Measurements from ENCODE around the gene ANO9.
"Not testable (repeated sequence)": the region's sequence is repeated elsewhere in the genome, so short reads cannot be mapped to it uniquely, and the experiment has no call there.

The ANO9 gene

DNA sequence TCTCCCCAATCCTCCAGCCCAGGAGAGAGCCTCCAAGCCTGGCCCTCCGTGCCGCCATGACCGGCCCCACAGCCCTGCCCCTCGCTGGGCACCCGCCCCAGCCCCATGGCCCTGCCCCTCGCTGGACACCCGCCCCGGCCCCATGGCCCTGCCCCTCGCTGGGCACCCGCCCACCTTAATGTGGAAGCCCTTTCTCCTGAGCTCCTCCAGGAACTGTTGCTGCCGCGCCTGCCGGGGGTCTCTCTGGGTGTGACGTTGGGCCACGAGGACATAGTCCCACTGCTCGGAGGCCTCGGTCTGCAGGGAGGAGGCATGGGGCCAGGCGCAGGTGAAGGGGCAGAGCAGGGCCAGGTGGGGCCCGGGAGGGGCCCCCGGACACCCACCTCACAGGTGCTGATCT is 8.2 kb downstream of the ANO9 start:
- no peak for DNase-seq (ENCODE audit: low read depth)

DNA sequence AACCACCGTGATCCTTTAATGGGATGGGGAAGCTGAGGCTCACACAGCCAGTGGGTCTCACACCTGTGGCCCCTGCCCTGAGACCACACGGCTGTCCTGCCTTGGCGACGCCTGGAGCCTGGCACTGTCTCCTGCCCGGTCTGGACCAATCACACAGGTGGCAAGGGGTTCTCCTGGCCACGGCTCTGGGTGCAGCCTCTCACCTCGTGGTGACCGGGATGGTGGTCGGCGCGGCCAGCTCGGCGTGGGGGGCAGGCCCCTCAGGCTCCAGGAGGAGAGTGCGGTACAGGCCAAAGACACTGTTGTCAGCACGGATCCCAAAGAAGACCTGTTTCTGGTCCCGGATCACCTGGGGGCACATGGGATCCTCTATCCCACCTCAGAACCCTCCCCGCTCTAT is 8.7 kb downstream of the ANO9 start:
- no peak for DNase-seq (ENCODE audit: low read depth)

DNA sequence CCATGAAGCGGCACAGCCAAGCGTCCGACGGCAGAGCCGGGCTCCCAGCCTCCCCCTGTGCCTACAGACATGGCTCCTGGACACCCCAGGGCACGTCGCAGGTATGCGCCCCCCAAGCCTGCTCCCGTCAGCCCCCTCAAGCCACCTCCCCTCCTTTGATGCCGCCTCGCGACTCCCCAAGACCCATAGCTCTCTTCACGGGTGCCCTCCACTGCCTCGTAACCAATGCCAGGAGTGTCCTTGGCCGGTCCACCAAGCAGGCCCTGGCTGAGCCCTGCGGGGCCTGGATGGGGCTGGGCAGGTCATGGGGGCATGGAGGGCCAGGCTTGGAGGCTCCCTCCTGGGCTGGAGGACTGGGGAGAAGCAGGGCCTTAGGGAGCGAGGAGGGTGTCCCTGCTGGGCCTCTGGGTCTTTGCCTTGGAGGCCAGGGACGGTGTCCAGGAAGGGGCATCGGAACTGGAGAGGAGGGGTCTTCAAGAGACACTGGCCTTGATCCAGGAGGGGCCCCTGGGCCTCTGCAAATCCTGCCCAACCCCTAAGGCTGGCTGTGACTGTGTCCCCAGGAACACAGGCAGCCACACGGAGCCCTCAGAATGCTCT is 9.2 kb downstream of the ANO9 start:
- DNase-seq (ENCODE audit: low read depth), result no peak

DNA sequence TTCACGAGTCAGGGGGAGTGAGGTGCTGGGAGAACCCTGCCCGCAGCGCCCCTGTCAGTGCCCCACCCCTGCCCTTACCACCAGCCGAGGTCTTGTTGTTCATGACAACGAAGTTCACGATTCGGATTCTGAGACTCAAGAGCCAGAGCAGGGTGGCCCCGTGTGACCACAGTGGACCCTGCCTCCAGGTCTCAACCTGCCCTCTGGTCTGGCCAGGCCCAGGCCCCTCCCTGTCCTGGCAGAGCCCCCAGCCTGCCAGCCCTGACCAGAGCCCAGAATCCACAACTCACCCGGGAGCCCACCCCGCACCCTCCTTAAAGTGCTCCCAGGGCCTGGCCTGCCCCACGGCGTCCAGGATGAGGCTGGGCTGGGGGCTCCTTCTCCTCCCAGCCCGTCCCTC is 9.9 kb downstream of the ANO9 start:
- no peak for DNase-seq (ENCODE audit: low read depth)

DNA sequence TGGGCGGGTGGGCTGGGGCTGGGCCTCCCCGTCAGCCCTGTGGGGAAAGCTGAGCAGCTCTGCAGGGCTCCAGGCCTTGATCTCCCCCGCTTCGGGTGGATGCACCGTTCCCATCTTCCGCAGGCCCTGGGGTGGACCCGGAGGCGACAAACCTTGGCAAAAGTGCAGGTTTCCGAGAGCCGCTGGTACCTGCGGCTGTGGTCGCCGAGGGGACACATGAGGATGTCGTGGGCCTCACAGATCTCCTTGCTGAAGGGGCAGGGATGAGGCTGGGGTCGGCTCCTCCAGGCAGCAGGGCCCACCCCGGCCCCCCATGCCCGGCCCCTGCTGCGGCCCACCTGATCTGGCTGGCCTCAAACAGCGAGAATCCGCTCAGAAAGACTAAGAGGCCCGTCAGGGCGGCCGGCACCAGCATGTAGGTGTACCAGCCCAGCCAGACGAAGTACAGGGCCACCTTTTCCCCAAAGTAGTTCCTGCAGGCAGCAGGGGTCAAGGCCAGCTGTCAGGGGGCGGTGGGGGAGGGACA is 11.8 kb downstream of the ANO9 start:
- no peak for DNase-seq (ENCODE audit: low read depth)

DNA sequence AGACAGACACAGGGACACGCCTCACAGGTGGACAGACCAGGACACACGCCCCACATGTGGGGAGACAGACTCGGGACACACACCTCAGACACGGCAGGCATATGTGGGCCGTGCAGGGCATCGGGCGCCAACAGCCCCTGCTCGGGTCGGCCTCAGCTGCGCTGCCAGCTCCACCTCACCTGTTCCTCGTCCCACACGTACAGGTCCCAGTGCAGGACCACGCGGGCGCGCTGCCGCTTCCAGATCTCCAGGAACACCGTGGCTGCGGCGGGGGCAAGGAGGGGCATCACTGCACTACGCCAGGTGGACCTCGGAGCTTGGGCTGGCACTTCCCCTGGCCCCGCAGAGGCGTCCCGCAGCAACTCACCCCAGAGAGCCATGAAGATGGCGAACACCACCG is 12.4 kb downstream of the ANO9 start:
- no peak for DNase-seq (ENCODE audit: low read depth)

DNA sequence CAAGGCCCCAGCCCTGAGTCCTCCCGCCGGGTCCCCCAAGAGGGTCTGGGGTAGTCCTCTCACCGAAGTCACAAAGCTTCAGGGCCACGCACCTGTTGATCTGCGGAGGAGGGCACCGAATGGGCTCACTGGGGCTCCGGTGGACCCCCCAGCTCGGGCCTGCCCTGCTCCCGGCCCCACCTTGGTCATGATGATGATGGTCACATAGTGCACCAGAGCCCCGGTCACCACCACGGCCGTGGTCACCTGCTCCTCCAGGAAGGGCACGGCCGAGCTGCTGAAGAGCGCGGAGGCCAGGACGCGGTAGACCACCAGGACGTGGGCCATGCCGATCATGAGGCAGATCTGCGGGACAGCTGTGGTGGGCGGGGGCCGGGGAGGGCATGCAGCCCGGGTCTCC is 13.5 kb downstream of the ANO9 start:
- no peak for DNase-seq (ENCODE audit: low read depth)

DNA sequence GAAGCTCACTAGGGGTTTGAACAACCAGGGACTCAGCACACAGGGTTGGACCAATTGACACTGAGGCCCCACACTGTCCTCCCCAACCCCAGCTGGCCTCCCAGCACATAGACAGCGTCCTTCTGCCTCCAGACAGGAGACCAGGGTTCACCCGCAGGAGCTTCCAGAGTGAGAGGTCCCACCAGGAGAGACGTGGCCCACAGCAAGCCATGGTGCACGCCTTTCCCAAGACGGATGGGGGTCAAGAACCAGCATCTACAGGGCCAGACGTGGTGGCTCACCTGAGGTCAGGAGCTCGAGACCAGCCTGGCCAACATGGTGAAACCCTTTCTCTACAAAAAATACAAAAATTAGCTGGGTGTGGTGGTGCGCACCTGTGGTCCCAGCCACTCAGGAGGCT is 15.0 kb downstream of the ANO9 start:
- DNase-seq (ENCODE audit: low read depth), result no peak

DNA sequence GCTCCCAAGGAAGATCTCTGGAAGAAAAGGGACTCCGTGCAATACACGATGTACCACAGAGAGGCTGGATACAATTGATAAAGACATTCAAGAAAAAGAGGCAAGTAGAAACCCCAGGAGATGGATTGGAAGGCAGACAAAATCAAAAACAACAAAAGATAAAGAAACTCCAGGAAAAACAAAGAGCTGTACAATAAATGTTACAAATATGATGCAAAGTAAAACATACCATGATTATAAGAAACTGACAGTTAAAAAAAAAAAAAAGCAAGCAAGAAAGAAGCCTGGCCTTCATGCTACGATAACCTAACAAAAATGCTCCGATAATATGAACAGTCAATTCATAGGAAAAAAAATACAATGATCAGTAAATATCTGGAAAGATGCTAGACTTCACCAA is 16.5 kb downstream of the ANO9 start:
- no peak for DNase-seq (ENCODE audit: low read depth)

DNA sequence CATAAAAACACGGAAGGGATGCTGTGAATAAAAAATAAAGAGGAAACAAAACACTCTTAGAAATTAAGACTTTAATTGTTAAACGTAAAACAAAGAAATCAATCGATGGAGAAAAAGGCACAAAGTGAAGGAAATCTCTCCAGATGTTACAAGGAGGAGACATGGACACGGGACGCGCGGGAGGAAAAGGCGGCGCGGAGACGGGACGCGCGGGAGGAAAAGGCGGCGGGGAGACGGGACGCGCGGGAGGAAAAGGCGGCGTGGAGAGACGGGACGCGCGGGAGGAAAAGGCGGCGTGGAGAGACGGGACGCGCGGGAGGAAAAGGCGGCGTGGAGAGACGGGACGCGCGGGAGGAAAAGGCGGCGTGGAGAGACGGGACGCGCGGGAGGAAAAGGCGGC is 17.0 kb downstream of the ANO9 start:
- not testable (repeated sequence) for DNase-seq (ENCODE audit: low read depth)

DNA sequence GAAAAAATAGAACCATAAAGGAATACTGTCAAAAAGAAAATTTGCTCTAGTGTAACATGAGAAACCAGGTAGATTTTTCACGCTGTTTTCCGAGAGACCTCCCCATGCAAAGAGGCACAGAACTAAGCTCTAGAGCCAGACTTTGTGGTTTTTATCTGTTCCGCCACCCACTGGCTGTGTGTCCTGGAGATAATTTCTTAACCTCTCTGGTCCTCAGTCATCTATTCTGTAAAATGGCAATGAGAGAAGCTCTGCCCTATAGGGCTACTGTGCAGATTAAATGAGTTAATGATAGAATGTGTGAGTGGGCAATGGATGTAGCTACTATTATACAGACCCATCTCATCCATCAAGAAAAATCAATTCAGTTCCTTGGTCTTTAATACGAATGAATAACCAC is 17.6 kb downstream of the ANO9 start:
- DNase-seq (ENCODE audit: low read depth), result no peak

DNA sequence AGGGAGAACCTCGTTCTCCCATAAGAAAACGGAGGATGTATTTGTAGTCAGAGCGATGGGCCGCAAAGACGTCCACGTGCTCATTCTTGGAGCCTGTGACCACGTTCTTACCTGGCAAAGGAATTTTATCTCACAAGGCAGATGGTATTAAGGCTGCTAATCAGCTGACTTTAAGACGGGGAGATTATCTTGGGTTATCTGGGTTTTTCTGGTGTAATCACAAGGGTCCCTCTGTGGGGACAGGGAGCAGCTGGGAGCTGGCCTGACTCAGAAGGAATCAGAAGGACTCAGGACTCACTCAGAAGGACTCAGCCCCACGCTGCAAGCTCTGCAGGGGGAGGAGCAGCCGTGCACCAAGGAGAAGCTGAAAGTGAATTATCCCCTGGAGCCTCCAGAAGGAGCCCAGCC is 19.6 kb downstream of the ANO9 start:
- no peak for DNase-seq (ENCODE audit: low read depth)

DNA sequence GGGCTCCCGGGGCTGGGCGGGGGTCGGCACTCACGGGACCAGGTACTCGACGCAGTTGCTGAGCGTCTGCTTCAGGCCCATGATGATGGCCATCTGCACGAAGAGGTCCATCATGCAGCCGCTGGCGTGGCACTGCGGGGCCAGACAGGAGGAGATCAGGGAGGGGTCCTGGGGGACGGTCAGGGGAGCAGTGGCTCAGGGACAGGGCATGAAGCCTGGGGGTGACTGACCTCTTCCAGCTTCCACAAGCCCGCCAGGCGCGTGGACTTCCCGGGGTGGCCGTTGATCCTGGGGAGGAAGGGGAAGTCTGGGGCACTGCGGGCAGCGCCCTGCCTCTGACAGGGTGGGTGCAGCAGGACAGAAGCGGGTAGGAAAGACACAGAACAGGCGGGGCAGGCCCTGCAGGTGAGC is 20.9 kb downstream of the ANO9 start:
- DNase-seq (ENCODE audit: low read depth), result no peak

DNA sequence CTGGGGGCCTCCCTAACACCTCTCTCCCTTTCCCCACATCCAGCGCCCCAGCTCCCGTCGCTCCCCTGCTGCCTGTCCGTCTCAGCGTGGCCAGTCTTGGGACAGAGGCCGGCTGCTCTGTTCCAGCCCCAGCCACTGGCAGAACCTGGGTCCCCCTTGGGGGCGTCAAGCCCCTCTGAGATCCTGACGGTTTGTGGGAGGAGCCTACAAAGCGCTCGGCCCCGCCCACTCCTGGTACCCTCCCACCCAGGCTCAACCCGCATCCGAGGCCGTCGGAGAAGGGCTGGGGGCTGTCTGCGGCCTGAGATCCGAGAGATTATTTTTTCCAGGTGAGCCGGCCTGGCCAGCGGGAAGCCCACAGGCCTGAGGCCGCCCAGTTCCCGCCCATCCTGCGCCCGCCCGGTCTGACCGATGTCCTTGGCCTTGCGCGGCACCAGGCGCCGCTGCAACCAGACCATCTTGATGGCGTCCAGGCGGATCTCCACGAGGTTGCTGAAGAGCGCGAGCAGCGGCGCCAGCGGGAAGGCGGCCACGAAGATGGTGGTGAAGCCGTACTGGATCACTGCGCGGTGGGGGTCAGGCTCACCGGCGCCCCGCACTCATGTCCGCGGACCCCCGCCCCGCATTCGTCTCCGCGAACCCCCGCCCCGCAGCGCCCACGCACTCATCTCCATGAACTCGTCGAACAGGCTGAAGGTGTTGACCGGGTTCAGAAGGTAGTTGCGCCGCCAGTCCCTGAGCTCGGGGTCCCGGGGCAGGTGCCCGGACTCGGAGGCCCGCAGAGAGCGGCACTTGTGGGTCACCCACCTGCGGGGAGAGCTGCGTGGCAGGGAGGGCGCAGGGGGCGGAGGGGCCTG is 21.5 kb downstream of the ANO9 start:
- no peak for DNase-seq (ENCODE audit: low read depth)

DNA sequence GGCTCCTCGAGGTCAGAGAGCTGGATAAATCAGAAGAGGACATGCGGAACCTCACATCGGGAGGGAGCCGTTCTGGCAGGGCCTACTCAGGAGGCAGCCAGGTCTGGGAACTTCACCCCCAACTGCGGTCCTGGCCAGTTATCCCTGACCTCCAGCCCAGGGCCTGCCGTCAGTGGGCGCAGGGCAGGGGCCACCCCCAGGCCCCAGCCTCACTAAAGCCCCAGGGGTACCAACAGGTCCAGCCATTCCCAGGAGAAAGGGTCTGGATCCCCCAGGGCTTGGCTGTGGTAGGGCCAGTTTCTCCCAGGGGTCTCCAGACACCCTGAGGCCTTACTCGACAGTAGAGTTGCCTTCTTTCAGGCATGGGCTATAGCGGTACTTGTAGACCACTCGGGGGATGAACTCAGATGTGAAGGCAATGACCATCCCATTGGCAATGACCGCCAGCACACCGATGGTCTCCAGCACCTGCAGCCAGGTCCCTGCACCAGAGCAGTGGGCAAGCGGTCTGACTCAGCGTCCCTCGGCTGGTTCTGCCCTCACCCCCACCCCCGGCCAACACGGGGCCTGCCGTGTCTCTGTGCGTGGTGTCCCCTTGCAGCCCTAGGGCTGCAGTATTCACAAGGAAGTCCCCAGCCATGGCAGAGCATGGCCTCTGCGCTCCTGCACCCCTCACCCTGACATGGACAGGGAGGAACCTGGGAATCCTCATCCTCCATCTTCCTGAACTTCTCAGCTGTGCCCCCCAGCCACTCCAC is 22.4 kb downstream of the ANO9 start:
- no peak for DNase-seq (ENCODE audit: low read depth)

DNA sequence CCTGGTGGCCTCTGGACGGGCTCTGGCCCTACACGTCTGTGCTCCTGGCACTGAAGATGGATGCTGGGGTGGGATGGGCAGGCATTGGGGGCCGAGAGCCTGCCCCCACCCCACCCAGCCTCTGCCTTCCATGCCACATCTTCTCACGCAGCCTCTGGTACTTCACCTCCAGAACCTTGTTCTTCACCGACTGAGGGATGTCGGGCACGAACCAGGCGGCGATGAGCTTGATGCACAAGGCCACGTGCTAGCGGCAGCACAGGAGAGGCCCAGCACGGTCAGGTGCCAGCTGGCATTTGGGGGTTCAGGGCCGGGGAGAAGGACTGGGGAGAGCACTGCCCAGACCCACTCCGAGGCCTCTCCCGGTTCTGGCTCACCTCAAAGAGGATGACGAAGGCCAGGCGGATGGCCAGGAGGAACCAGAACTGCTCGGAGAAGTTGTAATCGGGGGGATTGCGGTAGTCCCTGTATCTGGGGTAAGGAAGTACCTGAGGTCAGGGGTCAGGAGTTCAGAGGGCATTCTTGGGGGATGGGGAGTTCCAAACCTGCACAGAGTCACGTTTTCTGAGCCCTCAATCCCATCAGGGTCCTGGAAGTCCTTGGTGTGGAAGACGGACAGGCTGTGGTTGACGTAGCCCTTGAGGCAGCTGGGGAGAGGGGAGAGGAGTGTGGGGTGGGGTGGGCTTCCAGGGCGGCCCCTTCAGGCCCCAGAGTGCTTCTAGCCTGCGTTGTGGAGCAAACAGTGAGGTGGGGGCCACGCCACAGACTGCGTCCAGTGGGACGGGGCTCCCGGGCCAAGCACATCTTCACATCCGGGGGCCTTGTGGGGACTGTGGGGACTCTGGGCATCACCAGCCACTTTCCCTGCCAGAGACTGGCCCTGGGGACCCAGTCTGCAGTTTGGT is 23.2 kb downstream of the ANO9 start:
- DNase-seq (ENCODE audit: low read depth), result no peak

DNA sequence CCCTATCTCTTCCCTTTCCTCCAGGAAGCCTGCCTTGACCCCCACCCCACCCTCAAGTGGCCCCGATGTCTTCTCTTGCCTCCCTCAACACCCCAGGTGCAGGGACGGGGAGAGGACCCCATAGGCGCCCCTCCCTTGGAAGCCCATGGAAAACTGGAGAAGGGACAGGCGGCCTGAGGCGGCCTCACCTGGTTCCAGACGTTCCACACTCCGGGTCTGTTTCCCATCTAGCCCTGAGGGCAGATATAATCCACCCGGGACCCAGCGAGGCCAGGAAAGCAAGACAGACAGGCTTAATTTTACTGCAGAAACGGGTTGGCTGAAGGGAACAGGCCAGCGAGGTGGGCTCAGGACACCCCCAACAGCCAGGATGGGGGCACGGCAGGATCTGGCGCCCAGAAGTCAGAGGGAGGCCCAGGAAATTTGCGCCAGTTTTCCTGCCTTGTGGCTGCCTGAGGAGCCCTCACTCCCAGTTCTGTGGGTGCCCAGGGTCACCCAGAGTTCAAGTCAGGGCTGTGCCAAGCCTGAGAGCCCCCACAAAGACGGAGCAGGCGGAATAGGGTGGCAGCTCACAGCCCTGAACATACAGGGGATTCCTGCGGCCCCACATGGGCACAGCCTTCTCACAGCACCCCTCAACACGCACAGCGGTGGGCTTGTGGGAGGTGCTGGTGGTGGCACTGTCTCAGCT is 24.0 kb downstream of the ANO9 start:
- DNase-seq (ENCODE audit: low read depth), result no peak

DNA sequence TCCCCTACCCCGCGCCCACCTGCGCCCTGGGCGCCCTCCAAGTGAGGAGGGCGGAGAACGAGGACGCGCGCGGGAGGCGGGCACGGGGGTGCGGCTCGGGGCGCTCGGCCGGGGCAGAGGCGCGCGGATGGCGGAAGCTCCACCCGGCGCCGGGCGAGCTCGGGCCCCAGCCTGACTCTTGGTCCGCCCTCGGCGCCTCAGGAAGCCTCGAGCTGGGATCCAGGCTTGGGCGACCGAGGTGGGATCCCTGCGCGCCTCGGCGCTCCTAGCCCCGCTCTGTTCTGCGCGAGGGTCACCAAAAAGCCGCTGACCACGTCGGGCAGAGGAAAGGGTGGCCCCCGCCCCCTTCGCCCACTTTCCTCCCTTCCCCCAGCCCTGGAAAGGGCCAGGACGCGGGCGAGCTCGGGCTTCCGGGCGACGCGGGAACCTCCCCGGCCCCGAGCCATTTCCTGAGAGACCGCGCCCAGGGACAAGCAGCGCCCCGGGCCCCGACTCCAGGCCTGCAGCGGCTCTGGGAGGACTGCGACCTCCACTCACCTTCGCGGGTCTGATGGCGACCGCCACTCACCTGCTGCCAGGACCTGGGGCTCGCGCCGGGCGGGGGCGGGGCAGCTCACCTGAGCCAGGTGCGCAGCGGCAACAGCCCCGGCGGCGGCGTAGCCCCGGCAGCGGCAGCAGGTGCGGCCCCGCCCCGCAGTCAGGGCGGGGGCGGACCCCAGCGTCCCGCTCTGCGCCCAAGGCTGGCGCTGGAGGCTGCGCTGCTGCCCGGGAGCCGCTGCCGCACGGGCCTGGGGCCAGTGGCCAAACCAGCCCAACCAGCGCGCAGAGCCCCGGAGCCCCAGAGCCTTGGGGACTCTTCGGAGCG is 24.8 kb downstream of the ANO9 start:
- peak; percentile 29 for DNase-seq (ENCODE audit: low read depth)

DNA sequence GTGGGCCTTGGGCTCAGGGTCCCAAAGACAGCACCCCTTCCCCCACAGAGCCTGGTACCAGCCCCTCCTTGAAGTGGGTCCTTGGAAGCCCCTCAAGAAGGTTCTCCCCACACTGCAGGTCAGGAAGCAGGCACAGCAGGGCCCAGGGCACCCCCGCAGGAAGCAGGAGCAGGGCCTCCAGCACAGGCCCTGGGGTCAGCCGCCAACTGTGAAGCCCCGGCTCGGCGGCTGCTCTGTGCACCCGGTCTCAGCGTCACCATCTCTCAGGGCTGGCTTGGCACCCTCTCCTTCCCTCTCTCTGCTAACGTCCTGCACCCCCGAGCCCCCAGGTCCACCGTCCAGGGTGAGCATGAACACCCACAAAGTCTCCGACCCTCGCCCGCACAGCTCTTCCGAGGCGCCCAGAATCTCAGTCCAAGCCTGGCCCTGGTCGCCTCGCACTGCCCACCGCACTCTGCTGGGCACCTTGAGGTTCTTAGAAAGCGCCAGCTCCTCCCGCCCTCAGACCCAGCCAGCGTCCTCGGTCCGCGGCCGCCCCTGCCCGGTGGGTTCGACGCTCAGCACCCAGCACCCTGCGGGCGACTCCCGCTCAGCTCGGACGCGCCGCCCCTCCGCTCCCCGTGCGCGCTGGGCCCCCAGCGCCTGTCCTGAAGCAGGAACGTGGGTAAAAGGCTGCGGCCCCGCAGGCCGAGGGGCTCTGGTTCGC is 25.6 kb downstream of the ANO9 start:
- DNase-seq (ENCODE audit: low read depth), result no peak

DNA sequence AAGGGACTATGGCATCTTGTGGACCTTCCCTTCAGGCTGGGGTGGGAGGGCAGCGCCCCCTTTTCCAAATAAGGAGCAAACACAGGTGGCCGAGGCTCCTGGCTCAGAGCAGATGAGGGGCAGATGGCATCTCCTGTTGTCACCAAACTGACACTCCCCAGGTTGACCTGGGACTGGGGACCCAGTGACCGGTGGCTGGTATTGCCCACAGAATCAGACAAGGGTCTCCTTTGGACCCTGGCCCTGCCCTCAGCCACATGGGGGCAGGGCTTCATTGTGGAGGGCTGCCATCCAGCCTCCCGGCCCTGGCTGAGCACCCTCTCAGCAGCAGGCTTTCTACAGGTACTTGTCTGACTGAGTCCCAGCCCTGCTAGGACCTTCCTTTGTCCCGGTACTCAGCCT is 26.2 kb downstream of the ANO9 start:
- DNase-seq (ENCODE audit: low read depth), result no peak

Measured in iris pigment epithelial cell (primary cell).